Left lung (tissue), 10 donors: Measurements from ENCODE around the gene ZNF768. TPM values are rescaled to one million over a fixed set of nuclear protein-coding genes. Genes with fewer than 3 reads are reported as not detected.
"Not testable (repeated sequence)": the region's sequence is repeated elsewhere in the genome, so short reads cannot be mapped to it uniquely, and the experiment has no call there.

Experiments used
- ATAC-seq: fragments of 200-7000 bp; cut with Tn5 transposase; one replicate; pipeline ENCODE4 v1.9.1; 2020; ENCODE audit warnings: moderate library complexity
- DNase-seq, 4 donors: peaks; one replicate each; pipeline ENCODE4 v3.0.0-alpha.2; 2013 to 2020
- H3K27ac ChIP-seq, 2 donors: fragments of 200-600 bp; sonication (generic) in 1 of 2; one replicate each; pipeline versions ENCODE4 v1.5.0 to v1.8.0; 2020 to 2021
- H3K27me3 ChIP-seq, 2 donors: fragments of 200-600 bp; sonication (generic) in 1 of 2; one replicate each; pipeline versions ENCODE4 v1.5.0 to v1.8.0; 2020 to 2021
- H3K36me3 ChIP-seq, 2 donors: fragments of 200-600 bp; sonication (generic) in 1 of 2; one replicate each; pipeline versions ENCODE4 v1.5.0 to v1.8.0; 2020 to 2021
- H3K4me1 ChIP-seq, 2 donors: fragments of 200-600 bp; one replicate each; pipeline ENCODE4 v1.8.0; 2021
- H3K4me3 ChIP-seq, 2 donors: fragments of 200-600 bp; sonication (generic) in 1 of 2; one replicate each; pipeline versions ENCODE4 v1.5.0 to v1.8.0; 2020 to 2021; ENCODE audit warnings: mild to moderate bottlenecking in 1 of 2
- H3K9me3 ChIP-seq, 2 donors: fragments of 200-600 bp; sonication (generic) in 1 of 2; one replicate each; pipeline versions ENCODE4 v1.5.0 to v1.8.0; 2020 to 2021
- intact Hi-C, 2 donors: fragments of 100-400 bp; cut with DNase I; formaldehyde crosslinking; loops; one replicate each; pipeline versions ENCODE4 v1.11.2 to v1.14.2; 2022
- microRNA-seq, 2 donors: library from miRNA; unstranded; fragments of <30 nt; microRNA quantifications; one replicate each; pipeline ENCODE4, GENCODE V29; 2019
- polyA plus RNA-seq, 6 donors: library from polyadenylated mRNA; unstranded; fragments of 120-200 nt; gene quantifications; one replicate each; pipeline ENCODE4 v1.2.1, GENCODE V29; 2013; ENCODE audit not compliant: insufficient read length in 6 of 6
- total RNA-seq, 2 donors: library from RNA; stranded (reverse); fragmentation: NEBNext Ultra II Directional; extraction: Animal tissue kit (Norgen Biotek cat#: 25700); gene quantifications; one replicate each; pipeline ENCODE4 v1.2.1, GENCODE V29; 2021
- TF ChIP-seq, protein P1 (sequence below), 2 donors: fragments of 200-600 bp; sonication (generic) in 1 of 2; IDR thresholded peaks; one replicate each; pipeline versions ENCODE4 v1.5.0 to v1.8.0; 2021; ENCODE audit warnings: antibody characterized with exemption in 2 of 2
- donor health status: DM: no; HTN: yes; CAD: no.
- donor health status: DM: no; HTN: no; CAD: no.

Gene ZNF768
- total and polyA plus RNA-seq, 8 donors, result 26.1 to 42.2 (median 33.8) TPM

GRCh38 chr16:30478766-30479478 is 47.4 kb downstream of the ZNF768 start:
- Histone ChIP-seq H3K27ac (no peak overlapping the region), H3K27me3 (peaks cover 0 to 25% of the 10 kb centered on the region in 2 donors), H3K9me3 (no peaks in the 10 kb centered on the region), H3K4me1 (peaks cover 0 to 13% of the 10 kb centered on the region in 2 donors), H3K4me3 (no peak overlapping the region), H3K36me3 (peaks cover 0 to 50% of the 10 kb centered on the region in 2 donors)
- ATAC-seq (no peak), DNase-seq (no peak)
- TF ChIP-seq, protein P1, sequence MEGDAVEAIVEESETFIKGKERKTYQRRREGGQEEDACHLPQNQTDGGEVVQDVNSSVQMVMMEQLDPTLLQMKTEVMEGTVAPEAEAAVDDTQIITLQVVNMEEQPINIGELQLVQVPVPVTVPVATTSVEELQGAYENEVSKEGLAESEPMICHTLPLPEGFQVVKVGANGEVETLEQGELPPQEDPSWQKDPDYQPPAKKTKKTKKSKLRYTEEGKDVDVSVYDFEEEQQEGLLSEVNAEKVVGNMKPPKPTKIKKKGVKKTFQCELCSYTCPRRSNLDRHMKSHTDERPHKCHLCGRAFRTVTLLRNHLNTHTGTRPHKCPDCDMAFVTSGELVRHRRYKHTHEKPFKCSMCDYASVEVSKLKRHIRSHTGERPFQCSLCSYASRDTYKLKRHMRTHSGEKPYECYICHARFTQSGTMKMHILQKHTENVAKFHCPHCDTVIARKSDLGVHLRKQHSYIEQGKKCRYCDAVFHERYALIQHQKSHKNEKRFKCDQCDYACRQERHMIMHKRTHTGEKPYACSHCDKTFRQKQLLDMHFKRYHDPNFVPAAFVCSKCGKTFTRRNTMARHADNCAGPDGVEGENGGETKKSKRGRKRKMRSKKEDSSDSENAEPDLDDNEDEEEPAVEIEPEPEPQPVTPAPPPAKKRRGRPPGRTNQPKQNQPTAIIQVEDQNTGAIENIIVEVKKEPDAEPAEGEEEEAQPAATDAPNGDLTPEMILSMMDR (IDR thresholded peaks at IDR 0.05), result no peak
- intact Hi-C loops, result no loop called here

DNA sequence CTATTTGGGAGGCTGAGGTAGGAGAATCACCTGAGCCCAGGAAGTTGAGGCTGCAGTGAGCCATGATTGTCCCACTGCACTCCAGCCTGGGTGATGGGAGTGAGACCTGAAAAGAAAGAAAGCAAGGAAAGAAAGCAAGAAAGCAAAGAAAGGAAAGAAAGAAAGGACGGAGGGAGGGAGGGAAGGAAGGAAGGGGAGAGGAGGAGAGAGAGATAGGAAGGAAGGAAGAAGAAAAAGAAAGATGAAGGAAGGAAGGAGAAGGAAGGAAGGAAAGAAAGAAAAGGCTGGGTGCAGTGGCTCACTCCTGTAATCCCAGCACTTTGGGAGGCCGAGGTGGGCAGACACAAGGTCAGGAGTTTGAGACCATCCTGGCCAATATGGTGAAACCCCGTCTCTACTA is 48.6 kb downstream of the ZNF768 start:
- intact Hi-C loops, H3K9me3 ChIP-seq, ATAC-seq, DNase-seq, H3K27ac ChIP-seq, H3K4me3 ChIP-seq: not testable (repeated sequence)
- peaks cover 0 to 23% of the 10 kb centered on the region in 2 donors for H3K4me1 ChIP-seq
- H3K36me3 ChIP-seq, result peaks cover 0 to 39% of the 10 kb centered on the region in 2 donors
- peaks cover 0 to 36% of the 10 kb centered on the region in 2 donors for H3K27me3 ChIP-seq

- Histone ChIP-seq H3K36me3 (peaks cover 0 to 31% of the 10 kb centered on the region in 2 donors), H3K4me3 (no peak overlapping the region), H3K9me3 (no peaks in the 10 kb centered on the region), H3K4me1 (peaks cover 0 to 29% of the 10 kb centered on the region in 2 donors), H3K27me3 (peaks cover 0 to 44% of the 10 kb centered on the region in 2 donors), H3K27ac (no peak overlapping the region)
- TF ChIP-seq, protein P1 (IDR thresholded peaks at IDR 0.05), result no peak
- intact Hi-C loops, result no loop called here
- no peak for DNase-seq
- no peak for ATAC-seq
These were observed 49.4 kb downstream of the ZNF768 start for GRCh38 chr16:30476991-30477390.

DNA sequence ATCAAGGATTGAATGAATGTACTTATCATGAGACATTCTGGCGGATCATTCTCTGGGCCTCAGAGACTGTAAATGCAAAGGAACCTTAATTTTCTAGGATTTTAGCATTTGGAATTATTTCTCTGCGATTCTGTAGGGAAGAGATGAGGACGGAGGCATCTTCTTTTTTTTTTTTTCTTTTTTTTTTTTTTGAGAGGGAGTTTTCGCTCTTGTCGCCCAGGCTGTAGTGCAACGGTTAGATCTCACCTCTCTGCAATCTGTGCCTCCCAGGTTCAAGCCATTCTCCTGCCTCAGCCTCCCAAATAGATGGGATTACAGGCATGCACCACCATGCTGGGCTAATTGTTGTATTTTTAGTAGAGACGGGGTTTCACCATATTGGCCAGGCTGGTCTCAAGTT is 51.7 kb downstream of the ZNF768 start:
- DNase-seq, result no peak
- Histone ChIP-seq H3K4me1 (peaks cover 0 to 50% of the 10 kb centered on the region in 2 donors), H3K9me3 (no peaks in the 10 kb centered on the region), H3K36me3 (peaks cover 0 to 14% of the 10 kb centered on the region in 2 donors), H3K27ac (peak overlapping the region in 1 of 2 donors; percentile 88), H3K4me3 (peak overlapping the region in 1 of 2 donors; percentile 55), H3K27me3 (peaks cover 0 to 51% of the 10 kb centered on the region in 2 donors)
- TF ChIP-seq, protein P1 (IDR thresholded peaks at IDR 0.05), result no peak
- intact Hi-C loops, result no loop called here
- ATAC-seq, result no peak

GRCh38 chr16:30474074-30474452 is 52.3 kb downstream of the ZNF768 start:
- Histone ChIP-seq H3K9me3 (no peaks in the 10 kb centered on the region), H3K36me3 (peaks cover 0 to 10% of the 10 kb centered on the region in 2 donors), H3K4me3 (peak overlapping the region in 1 of 2 donors; percentile 55), H3K27me3 (peaks cover 0 to 51% of the 10 kb centered on the region in 2 donors), H3K27ac (peak overlapping the region in 1 of 2 donors; percentile 88), H3K4me1 (peaks cover 0 to 55% of the 10 kb centered on the region in 2 donors)
- ATAC-seq (no peak), DNase-seq (peak in 1 of 4 donors; percentile 81)
- TF ChIP-seq, protein P1 (IDR thresholded peaks at IDR 0.05), result no peak
- intact Hi-C loops, result no loop called here

Small RNA genes lying within 50 kb of the gene (microRNA-seq; reads per million reads assigned to microRNA genes)
- 0.27 to 0.34 reads per million in 2 donors for gene MIR4518

Other genes starting within 250 kb of the ZNF768 start
- gene CD2BP2, start 171.3 kb downstream of the ZNF768 start, total RNA-seq, result 10 to 100 TPM; 53.2 to 57.6 TPM
- 10 to 100 TPM; 42.9 to 59.1 (median 51.3) TPM for gene CD2BP2, start 171.3 kb downstream of the ZNF768 start, polyA plus RNA-seq
- gene TBC1D10B, start 156.1 kb downstream of the ZNF768 start, total RNA-seq, result 10 to 100 TPM; 32.7 to 43.7 TPM
- 10 to 100 TPM; 29.5 to 39.3 (median 34.4) TPM for gene TBC1D10B, start 156.1 kb downstream of the ZNF768 start, polyA plus RNA-seq
- gene MYL11, start 151.8 kb downstream of the ZNF768 start, total RNA-seq, result 1 to 10 TPM in 1 of 2 donors, not detected in 1; 1.6 TPM
- under 1 TPM in 4 of 6 donors, not detected in 2; 0.27 to 0.87 (median 0.62) TPM for gene MYL11, start 151.8 kb downstream of the ZNF768 start, polyA plus RNA-seq
- gene SEPTIN1, start 144.0 kb downstream of the ZNF768 start, total RNA-seq, result 1 to 10 TPM; 2.9 to 6.3 TPM
- 1 to 10 TPM; 2.5 to 3.6 (median 3.1) TPM for gene SEPTIN1, start 144.0 kb downstream of the ZNF768 start, polyA plus RNA-seq
- 1 to 10 TPM; 7.0 TPM for gene ZNF48, start 131.1 kb downstream of the ZNF768 start, total RNA-seq
- gene ZNF48, start 131.1 kb downstream of the ZNF768 start, polyA plus RNA-seq, result 10 to 100 TPM in 2 of 6 donors, 1 to 10 TPM in 4; 6.8 to 11.7 (median 9.0) TPM
- 1 to 10 TPM; 6.0 to 8.5 TPM for gene ZNF771, start 119.0 kb downstream of the ZNF768 start, total RNA-seq
- 1 to 10 TPM; 4.0 to 6.4 (median 5.5) TPM for gene ZNF771, start 119.0 kb downstream of the ZNF768 start, polyA plus RNA-seq
- gene DCTPP1, start 96.5 kb downstream of the ZNF768 start, total RNA-seq, result 10 to 100 TPM; 26.2 to 37.4 TPM
- 10 to 100 TPM; 35.5 to 49.3 (median 38.0) TPM for gene DCTPP1, start 96.5 kb downstream of the ZNF768 start, polyA plus RNA-seq
- 10 to 100 TPM; 50.3 to 64.0 TPM for gene SEPHS2, start 80.7 kb downstream of the ZNF768 start, total RNA-seq
- 10 to 100 TPM; 28.4 to 36.6 (median 31.9) TPM for gene SEPHS2, start 80.7 kb downstream of the ZNF768 start, polyA plus RNA-seq
- 10 to 100 TPM; 19.9 to 60.2 TPM for gene ITGAL, start 53.8 kb downstream of the ZNF768 start, total RNA-seq
- 1 to 10 TPM; 2.9 to 6.0 (median 5.3) TPM for gene ITGAL, start 53.8 kb downstream of the ZNF768 start, polyA plus RNA-seq
- gene ZNF747, start 8.3 kb upstream of the ZNF768 start, total RNA-seq, result 10 to 100 TPM in 1 of 2 donors, 1 to 10 TPM in 1; 6.6 to 11.8 TPM
- 1 to 10 TPM; 8.0 to 9.9 (median 9.0) TPM for gene ZNF747, start 8.3 kb upstream of the ZNF768 start, polyA plus RNA-seq
- 1 to 10 TPM; 7.4 to 9.0 TPM for gene ZNF764, start 31.8 kb upstream of the ZNF768 start, total RNA-seq
- 10 to 100 TPM; 11.2 to 15.8 (median 12.4) TPM for gene ZNF764, start 31.8 kb upstream of the ZNF768 start, polyA plus RNA-seq
- gene ZNF688, start 45.1 kb upstream of the ZNF768 start, total RNA-seq, result 10 to 100 TPM; 11.8 to 12.3 TPM
- 10 to 100 TPM in 4 of 6 donors, 1 to 10 TPM in 2; 8.9 to 16.4 (median 13.0) TPM for gene ZNF688, start 45.1 kb upstream of the ZNF768 start, polyA plus RNA-seq
- 10 to 100 TPM; 12.9 to 15.6 TPM for gene ZNF785, start 59.1 kb upstream of the ZNF768 start, total RNA-seq
- gene ZNF785, start 59.1 kb upstream of the ZNF768 start, polyA plus RNA-seq, result 10 to 100 TPM; 25.0 to 33.0 (median 30.4) TPM
- gene ZNF689, start 83.8 kb upstream of the ZNF768 start, total RNA-seq, result 1 to 10 TPM; 5.4 to 7.1 TPM
- 1 to 10 TPM; 7.3 to 9.9 (median 8.6) TPM for gene ZNF689, start 83.8 kb upstream of the ZNF768 start, polyA plus RNA-seq
- 10 to 100 TPM; 46.1 to 58.8 TPM for gene PRR14, start 124.4 kb upstream of the ZNF768 start, total RNA-seq
- 10 to 100 TPM; 39.2 to 50.3 (median 44.1) TPM for gene PRR14, start 124.4 kb upstream of the ZNF768 start, polyA plus RNA-seq
- 10 to 100 TPM; 52.1 to 62.3 TPM for gene FBRS, start 131.9 kb upstream of the ZNF768 start, total RNA-seq
- gene FBRS, start 131.9 kb upstream of the ZNF768 start, polyA plus RNA-seq, result 10 to 100 TPM; 54.1 to 80.8 (median 64.0) TPM
- 10 to 100 TPM; 57.1 to 67.4 TPM for gene SRCAP, start 172.6 kb upstream of the ZNF768 start, total RNA-seq
- 10 to 100 TPM; 30.7 to 48.5 (median 39.0) TPM for gene SRCAP, start 172.6 kb upstream of the ZNF768 start, polyA plus RNA-seq
- gene PHKG2, start 221.9 kb upstream of the ZNF768 start, total RNA-seq, result 10 to 100 TPM; 28.8 to 31.2 TPM
- gene PHKG2, start 221.9 kb upstream of the ZNF768 start, polyA plus RNA-seq, result 10 to 100 TPM; 24.5 to 35.8 (median 29.3) TPM
- 10 to 100 TPM in 1 of 2 donors, 1 to 10 TPM in 1; 6.6 to 10.9 TPM for gene CFAP119, start 235.5 kb upstream of the ZNF768 start, total RNA-seq
- gene CFAP119, start 235.5 kb upstream of the ZNF768 start, polyA plus RNA-seq, result 1 to 10 TPM; 5.1 to 7.6 (median 6.8) TPM
- 10 to 100 TPM; 93.4 to 98.7 TPM for gene RNF40, start 235.8 kb upstream of the ZNF768 start, total RNA-seq
- 100 to 1,000 TPM in 3 of 6 donors, 10 to 100 TPM in 3; 87.8 to 116 (median 100) TPM for gene RNF40, start 235.8 kb upstream of the ZNF768 start, polyA plus RNA-seq